Fibroblast of the conjunctiva (primary cell): Measurements from ENCODE around the gene FRRS1L.

Experiments used
- DNase-seq: peaks from one replicate; pipeline ENCODE4 v3.0.0-alpha.2; 2010; ENCODE audit warnings: low read depth

The FRRS1L gene

GRCh38 chr9:109166771-109167601 is at the start of gene FRRS1L:
FRRS1L (minus strand) TSS chr9:109167249; CDS start chr9:109167138, 111 bp downstream.
- no peak for DNase-seq

- DNase-seq = no peak
Measured at GRCh38 chr9:109214414-109214813, 47.4 kb upstream of the FRRS1L start.

- no peak for DNase-seq
Measured at GRCh38 chr9:109213285-109214121, 46.5 kb upstream of the FRRS1L start.

GRCh38 chr9:109212768-109213167 is 45.7 kb upstream of the FRRS1L start:
- no peak for DNase-seq

GRCh38 chr9:109206670-109207069 is 39.6 kb upstream of the FRRS1L start:
- DNase-seq = no peak

GRCh38 chr9:109205526-109205925 is 38.5 kb upstream of the FRRS1L start:
- DNase-seq = no peak

- DNase-seq = no peak
Measured at GRCh38 chr9:109203761-109204360, 36.8 kb upstream of the FRRS1L start.

GRCh38 chr9:109199676-109200075 is 32.6 kb upstream of the FRRS1L start:
- no peak for DNase-seq

GRCh38 chr9:109198736-109199382 is 31.8 kb upstream of the FRRS1L start:
- DNase-seq = no peak

- peak; percentile 13 for DNase-seq
Measured at GRCh38 chr9:109193974-109194556, 27.0 kb upstream of the FRRS1L start.

- DNase-seq = no peak
Measured at GRCh38 chr9:109192732-109193361, 25.8 kb upstream of the FRRS1L start.

GRCh38 chr9:109191746-109192145 is 24.7 kb upstream of the FRRS1L start:
- no peak for DNase-seq

- DNase-seq = no peak
Measured at GRCh38 chr9:109190151-109190550, 23.1 kb upstream of the FRRS1L start.

GRCh38 chr9:109186857-109187520 is 19.9 kb upstream of the FRRS1L start:
- no peak for DNase-seq

GRCh38 chr9:109182940-109183798 is 16.1 kb upstream of the FRRS1L start:
- no peak for DNase-seq

GRCh38 chr9:109182550-109182939 is 15.5 kb upstream of the FRRS1L start:
- DNase-seq = no peak

GRCh38 chr9:109181284-109181683 is 14.2 kb upstream of the FRRS1L start:
- no peak for DNase-seq

GRCh38 chr9:109179801-109180523 is 12.9 kb upstream of the FRRS1L start:
- no peak for DNase-seq

- DNase-seq = no peak
Measured at GRCh38 chr9:109176963-109177362, 9.9 kb upstream of the FRRS1L start.
